ENCODE results near the gene CDH16. TPM values are rescaled to one million over a fixed set of nuclear protein-coding genes. Genes with fewer than 3 reads are reported as not detected.
"Not testable (repeated sequence)": the region's sequence is repeated elsewhere in the genome, so short reads cannot be mapped to it uniquely, and the experiment has no call there.

Gene CDH16
- total RNA-seq, 6 donors from 2014 or later: 0.40 to 1.8 (median 1.7) TPM; not detected in 3

DNA sequence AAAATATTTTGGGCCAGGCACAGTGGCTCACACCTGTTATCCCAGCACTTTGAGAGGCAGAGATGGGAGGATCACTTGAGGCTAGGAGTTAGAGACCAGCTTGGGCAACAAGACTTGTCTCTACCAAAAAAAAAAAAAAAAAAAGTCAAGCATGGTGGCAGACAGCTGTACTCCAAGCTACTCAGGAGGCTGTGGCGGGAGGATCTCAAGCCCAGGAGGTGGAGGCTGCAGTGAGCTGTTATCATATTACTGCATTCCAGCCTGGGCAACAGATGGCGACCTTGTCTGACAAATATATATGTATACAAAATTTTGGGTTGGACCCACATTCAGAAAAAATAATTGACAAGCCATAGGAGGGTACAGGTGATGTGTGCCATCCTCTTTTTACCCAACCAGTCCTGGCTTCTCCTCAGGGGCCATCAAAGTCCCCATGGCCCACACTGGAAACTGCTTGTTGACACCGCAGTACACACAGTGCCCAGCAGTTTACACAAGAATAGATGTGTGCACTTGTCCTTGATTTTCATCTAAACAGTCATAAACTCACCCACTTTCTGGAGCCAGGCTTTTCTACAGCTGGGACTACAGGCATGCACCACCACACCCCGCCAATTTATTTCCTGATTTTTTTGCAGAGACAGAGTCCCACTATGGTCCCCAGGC, 18.3 kb upstream of the CDH16 start:
- TF ChIP-seq POLR2A (IDR thresholded peaks at IDR 0.05): no peak
- TF ChIP-seq EP300 (IDR thresholded peaks at IDR 0.05): no peak
- no peak for TF ChIP-seq POLR2AphosphoS5 (IDR thresholded peaks at IDR 0.05)
- no peak for TF ChIP-seq CTCF (IDR thresholded peaks at IDR 0.05)
- peaks cover 14 to 52% (median 33%) of the 10 kb centered on the region in 4 donors for H3K36me3 ChIP-seq
- H3K4me3 ChIP-seq: no peak overlapping the region
- no peak for DNase-seq
- H3K4me1 ChIP-seq: peaks cover 29 to 51% (median 36%) of the 10 kb centered on the region in 4 donors
- peak overlapping the region in 1 of 4 donors; percentile 96 for H3K27ac ChIP-seq
- no peak for ATAC-seq (ENCODE audit: low FRiP score in 2 of 2)
- WGBS, 2 donors: 86 to 90% methylated on average over 4 of the region's 4 CpGs
- no peaks in the 10 kb centered on the region for H3K27me3 ChIP-seq
- no peaks in the 10 kb centered on the region for H3K9me3 ChIP-seq

DNA sequence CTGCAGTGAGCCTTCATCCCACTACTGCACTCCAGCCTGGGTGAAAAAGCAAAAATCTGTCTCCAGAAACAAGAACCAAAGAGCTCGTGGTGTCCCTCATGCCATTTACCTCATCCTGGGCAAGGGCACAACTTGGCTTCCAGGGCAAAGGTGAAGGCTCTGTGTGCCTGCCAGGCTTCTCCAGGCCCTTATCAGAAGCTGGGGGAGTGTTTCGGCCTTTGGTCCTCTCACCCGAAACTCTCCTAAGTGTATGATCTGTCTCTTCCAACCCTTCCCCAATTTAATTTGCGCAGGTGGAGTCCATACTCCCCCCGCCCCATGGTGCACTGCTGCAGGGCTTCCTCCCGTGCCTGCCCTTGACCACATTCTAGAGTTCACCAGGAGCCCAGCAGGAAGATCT, 17.8 kb upstream of the CDH16 start:
- ATAC-seq (ENCODE audit: low FRiP score in 2 of 2): no peak
- no peak for DNase-seq
- Histone ChIP-seq H3K27me3 (no peaks in the 10 kb centered on the region), H3K4me1 (peaks cover 29 to 51% (median 36%) of the 10 kb centered on the region in 4 donors), H3K4me3 (no peak overlapping the region), H3K9me3 (no peaks in the 10 kb centered on the region), H3K36me3 (peaks cover 13 to 47% (median 29%) of the 10 kb centered on the region in 4 donors), H3K27ac (peak overlapping the region in 2 of 4 donors; percentile 96 to 98)
- 87% methylated on average over 6 of the region's 6 CpGs for WGBS, 2 donors
- TF ChIP-seq EP300 (IDR thresholded peaks at IDR 0.05) (no peak), POLR2A (IDR thresholded peaks at IDR 0.05) (no peak), POLR2AphosphoS5 (IDR thresholded peaks at IDR 0.05) (no peak), CTCF (IDR thresholded peaks at IDR 0.05) (no peak)

DNA sequence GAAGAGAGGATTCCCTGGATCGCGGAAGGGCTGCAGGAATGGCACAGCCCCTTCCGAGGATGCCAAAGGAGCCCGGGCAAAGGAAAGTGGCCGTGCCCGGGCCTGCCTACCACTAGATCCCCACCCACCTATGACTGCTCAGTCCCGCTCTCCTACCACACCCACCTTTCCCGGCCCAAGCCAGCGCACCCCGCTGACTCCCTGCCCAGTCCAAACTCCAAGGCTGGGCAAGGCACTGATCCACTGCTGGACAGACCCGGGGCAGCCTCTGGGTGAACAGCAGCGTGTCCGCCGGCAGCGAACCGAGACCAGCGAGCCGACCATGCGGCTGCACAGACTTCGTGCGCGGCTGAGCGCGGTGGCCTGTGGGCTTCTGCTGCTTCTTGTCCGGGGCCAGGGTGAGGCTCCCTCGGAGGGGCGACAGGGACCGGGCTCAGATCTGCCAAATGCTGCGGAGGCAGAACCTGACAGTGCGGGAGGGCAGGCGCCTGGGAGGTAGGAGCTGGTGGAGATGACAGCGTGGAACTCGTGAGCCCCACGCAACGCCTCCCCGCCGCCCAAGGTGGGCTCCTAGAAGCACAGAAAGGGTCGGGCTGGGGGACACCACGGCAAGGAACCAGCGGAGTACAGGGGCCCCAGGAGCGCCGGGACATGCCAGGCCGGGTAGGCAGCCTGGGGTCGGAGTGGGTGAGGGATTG, 16.8 kb upstream of the CDH16 start, which contains the start of gene CES2:
Gene CES2 (plus strand): TSS at position 203 of the 698 bp plus-strand sequence. CDS start 120 bp downstream, at position 323.
- 30 to 40% methylated on average over 13 to 24 of the region's 44 CpGs for WGBS, 2 donors
- Histone ChIP-seq H3K27ac (peak within 1 kb of the TSS; percentile 86 to 98 (median 97)), H3K4me3 (peak within 1 kb of the TSS; percentile 86 to 100 (median 95)), H3K4me1 (peaks cover 29 to 51% (median 36%) of the 10 kb centered on the region in 4 donors), H3K36me3 (peaks cover 4 to 45% (median 22%) of the 10 kb centered on the region in 4 donors), H3K27me3 (no peaks in the 10 kb centered on the region), H3K9me3 (no peaks in the 10 kb centered on the region)
- TF ChIP-seq POLR2A (IDR thresholded peaks at IDR 0.05) (peak in 1 of 4 donors; percentile 13), CTCF (IDR thresholded peaks at IDR 0.05) (no peak)
- ATAC-seq (ENCODE audit: low FRiP score in 2 of 2) (peak; percentile 49 to 58), DNase-seq (peak; percentile 73 to 85)

DNA sequence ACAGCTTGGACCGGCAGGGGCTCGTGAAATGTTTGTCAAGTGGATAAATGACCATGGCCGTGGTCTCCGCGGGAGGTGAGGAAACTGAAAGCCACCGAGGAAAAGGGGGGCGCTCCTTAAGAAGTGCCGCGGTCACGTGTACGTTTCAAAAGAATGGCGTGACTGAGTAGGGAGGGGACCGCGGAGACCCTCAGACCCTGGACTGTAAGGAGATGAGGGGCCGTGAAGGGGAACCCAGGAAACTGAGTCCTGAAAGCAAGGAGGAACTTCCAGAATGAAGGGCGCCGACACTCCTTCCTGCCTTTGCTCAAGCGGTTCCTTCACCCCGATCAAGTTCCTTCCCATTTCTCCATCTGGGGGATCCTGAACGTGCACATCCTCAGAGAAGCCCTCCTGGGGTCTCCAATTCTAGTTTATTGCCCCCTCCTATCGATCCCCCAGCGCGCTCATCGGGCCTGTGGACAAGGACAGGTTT, 16.2 kb upstream of the CDH16 start:
- H3K27ac ChIP-seq: peak overlapping the region; percentile 86 to 98 (median 97)
- H3K4me3 ChIP-seq: peak overlapping the region; percentile 86 to 100 (median 95)
- H3K9me3 ChIP-seq, H3K27me3 ChIP-seq, DNase-seq: not testable (repeated sequence)
- peak in 1 of 2 donors; percentile 2 for ATAC-seq (ENCODE audit: low FRiP score in 2 of 2)
- H3K36me3 ChIP-seq: peaks cover 0 to 40% (median 16%) of the 10 kb centered on the region in 4 donors
- WGBS, 2 donors: 1 to 2% methylated on average over 23 to 24 of the region's 24 CpGs
- peaks cover 29 to 51% (median 36%) of the 10 kb centered on the region in 4 donors for H3K4me1 ChIP-seq

- Histone ChIP-seq H3K4me1 (peaks cover 29 to 51% (median 36%) of the 10 kb centered on the region in 4 donors), H3K9me3 (no peaks in the 10 kb centered on the region), H3K27me3 (no peaks in the 10 kb centered on the region), H3K36me3 (peaks cover 0 to 34% (median 11%) of the 10 kb centered on the region in 4 donors), H3K27ac (peak within 1 kb of the TSS; percentile 86 to 98 (median 97)), H3K4me3 (peak within 1 kb of the TSS; percentile 86 to 100 (median 95))
- peak; percentile 93 to 96 for ATAC-seq (ENCODE audit: low FRiP score in 2 of 2)
- peak in 3 of 4 donors; percentile 57 to 88 (median 79) for TF ChIP-seq POLR2A (IDR thresholded peaks at IDR 0.05)
- peak; percentile 99 for TF ChIP-seq POLR2AphosphoS5 (IDR thresholded peaks at IDR 0.05)
- TF ChIP-seq CTCF (IDR thresholded peaks at IDR 0.05): peak in 2 of 6 experiments; percentile 11 to 12
- peak in 1 of 4 donors; percentile 95 for TF ChIP-seq EP300 (IDR thresholded peaks at IDR 0.05)
- peak; percentile 88 to 98 for DNase-seq
- WGBS, 2 donors: 0 to 1% methylated on average over 38 of the region's 76 CpGs
Measured at GRCh38 chr16:66934138-66934838, 15.6 kb upstream of the CDH16 start, which contains the start of gene CIAO2B. Gene CIAO2B, minus strand, starts transcription at chr16:66934402. Its CDS starts 38 bp downstream, at chr16:66934364.
